Panc1 (cell line): ENCODE data around the gene LRRC39. TPM values are rescaled to one million over a fixed set of nuclear protein-coding genes. Genes with fewer than 3 reads are reported as not detected.

Source experiments
- ATAC-seq: fragments of 200-7000 bp; cut with Tn5 transposase; 2 replicates; pipeline ENCODE4 v1.9.1; 2020; ENCODE audit warnings: mild to moderate bottlenecking, moderate library complexity
- BruUV-seq: library from RNA; stranded (reverse); fragments of 400-500 nt; replicated peaks from 2 replicates; lab custom pipeline; 2021; lab: Mats Ljungman, UMichigan
- CTCF ChIA-PET: fragments of 300-600 bp; sonication (Branson Sonifier 250); formaldehyde crosslinking; loops from one replicate; lab custom pipeline; 2022; ENCODE audit warnings: antibody characterized with exemption; lab: Charles Lee
- POLR2A ChIA-PET: fragments of 300-600 bp; sonication (Branson Sonifier 250); formaldehyde crosslinking; loops from one replicate; lab custom pipeline; 2022; ENCODE audit warnings: antibody characterized with exemption; lab: Charles Lee
- DNase-seq: peaks from one replicate; pipeline ENCODE4 v3.0.0-alpha.2; 2010; ENCODE audit warnings: low read depth, low spot score
- H3K27ac ChIP-seq: 2 replicates; pipeline ENCODE4 v1.5.1; 2011; ENCODE audit warnings: mild to moderate bottlenecking, low read length, inconsistent platforms
- H3K27me3 ChIP-seq: fragments of 200-500 bp; sonication (Bioruptor generic); 2 replicates; pipeline ENCODE4 v1.6.0; 2014; ENCODE audit warnings: low read length, inconsistent platforms; ENCODE audit not compliant: control insufficient read depth, insufficient read depth
- H3K36me3 ChIP-seq: fragments of 200-500 bp; sonication (Bioruptor generic); 2 replicates; pipeline ENCODE4 v1.5.1; 2014; ENCODE audit warnings: inconsistent platforms, mild to moderate bottlenecking, low read length, moderate library complexity; ENCODE audit not compliant: control insufficient read depth, insufficient read depth
- H3K4me1 ChIP-seq: 2 replicates; pipeline ENCODE4 v1.5.1; 2011; ENCODE audit warnings: inconsistent platforms, mild to moderate bottlenecking, low read length, moderate library complexity; ENCODE audit not compliant: control insufficient read depth, insufficient read depth
- H3K4me3 ChIP-seq, 2 experiments: 2 replicates each; pipeline ENCODE4 v1.5.1; 2011 to 2012; ENCODE audit warnings: low read depth in 2 of 2, low read length in 2 of 2, mild to moderate bottlenecking in 2 of 2, inconsistent platforms in 1 of 2, moderate library complexity in 1 of 2
- H3K9me3 ChIP-seq: fragments of 200-500 bp; sonication (Bioruptor generic); 2 replicates; pipeline ENCODE4 v1.5.1; 2014; ENCODE audit warnings: low read depth, mild to moderate bottlenecking, inconsistent platforms, low read length, moderate library complexity; ENCODE audit not compliant: control insufficient read depth, insufficient read depth
- POLR2AphosphoS5 ChIP-seq: IDR thresholded peaks from 2 replicates; pipeline ENCODE4 v1.6.1; 2012; ENCODE audit warnings: mild to moderate bottlenecking, low read depth, low read length, moderate library complexity
- SIN3A ChIP-seq: IDR thresholded peaks from 2 replicates; pipeline ENCODE4 v1.6.1; 2012; ENCODE audit warnings: low read depth, mild to moderate bottlenecking, low read length, moderate library complexity, borderline replicate concordance; ENCODE audit not compliant: insufficient read depth
- TCF7L2 ChIP-seq: IDR thresholded peaks from 2 replicates; pipeline ENCODE4 v1.6.1; 2011; ENCODE audit warnings: mild to moderate bottlenecking, low read depth, low read length, inconsistent platforms
- in situ Hi-C: cut with HindIII; loops from 2 replicates; pipeline ENCODE4 v1.10.0; 2016; ENCODE audit warnings: low sequenced_read_pairs, low pct_unique_long_range_greater_than_20kb
- intact Hi-C: fragments of 100-400 bp; cut with micrococcal nuclease; formaldehyde crosslinking; loops from one replicate; pipeline ENCODE4 v1.10.0; 2022; ENCODE audit not compliant: unreplicated experiment
- total RNA-seq: library from RNA; stranded (reverse); gene quantifications from one replicate; pipeline ENCODE4 v1.2.1, GENCODE V29; 2021; ENCODE audit not compliant: unreplicated experiment
- TF ChIP-seq, protein P1 (sequence below), 2 experiments: IDR thresholded peaks; 2 replicates each; pipeline ENCODE4 v1.6.1; 2011 to 2012; ENCODE audit warnings: low read depth in 2 of 2, control low read depth in 1 of 2, low read length in 1 of 2, mild to moderate bottlenecking in 1 of 2, moderate library complexity in 1 of 2; ENCODE audit not compliant: insufficient read depth in 1 of 2
- TF ChIP-seq, protein P2 (sequence below): fragments of 450-650 bp; IDR thresholded peaks from 2 replicates; pipeline ENCODE4 v1.5.1; 2017; ENCODE audit warnings: mild to moderate bottlenecking

Gene LRRC39
- total RNA-seq, 1 experiment from 2014 or later = 0.26 TPM

DNA sequence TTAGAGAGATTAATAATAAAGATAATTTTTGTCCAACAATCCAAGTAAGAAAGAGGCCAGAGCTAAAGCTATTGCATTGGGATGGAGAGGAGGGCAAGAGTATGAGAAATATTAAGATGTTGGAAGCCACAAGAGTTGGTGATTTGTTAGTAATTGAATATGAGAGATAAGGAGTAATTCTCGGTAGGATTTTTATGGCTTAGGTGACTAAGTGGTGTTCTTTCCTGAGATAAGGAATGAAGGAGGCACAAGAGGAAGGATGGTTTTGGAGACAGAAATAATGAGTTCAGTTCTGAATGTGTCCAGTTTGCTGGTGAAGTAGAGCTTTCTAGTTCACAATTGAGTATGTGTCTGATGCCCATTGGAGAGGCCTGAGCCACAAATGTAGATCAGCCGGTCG is 35.7 kb downstream of the LRRC39 start:
- Histone ChIP-seq H3K27ac (no peak overlapping the region), H3K9me3 (no peaks in the 10 kb centered on the region), H3K36me3 (peaks cover 21% of the 10 kb centered on the region), H3K4me1 (no peaks in the 10 kb centered on the region), H3K27me3 (no peaks in the 10 kb centered on the region), H3K4me3 (no peak overlapping the region)
- intact Hi-C loops = no loop called here
- BruUV-seq = no TSS peak
- TF ChIP-seq, protein P1, sequence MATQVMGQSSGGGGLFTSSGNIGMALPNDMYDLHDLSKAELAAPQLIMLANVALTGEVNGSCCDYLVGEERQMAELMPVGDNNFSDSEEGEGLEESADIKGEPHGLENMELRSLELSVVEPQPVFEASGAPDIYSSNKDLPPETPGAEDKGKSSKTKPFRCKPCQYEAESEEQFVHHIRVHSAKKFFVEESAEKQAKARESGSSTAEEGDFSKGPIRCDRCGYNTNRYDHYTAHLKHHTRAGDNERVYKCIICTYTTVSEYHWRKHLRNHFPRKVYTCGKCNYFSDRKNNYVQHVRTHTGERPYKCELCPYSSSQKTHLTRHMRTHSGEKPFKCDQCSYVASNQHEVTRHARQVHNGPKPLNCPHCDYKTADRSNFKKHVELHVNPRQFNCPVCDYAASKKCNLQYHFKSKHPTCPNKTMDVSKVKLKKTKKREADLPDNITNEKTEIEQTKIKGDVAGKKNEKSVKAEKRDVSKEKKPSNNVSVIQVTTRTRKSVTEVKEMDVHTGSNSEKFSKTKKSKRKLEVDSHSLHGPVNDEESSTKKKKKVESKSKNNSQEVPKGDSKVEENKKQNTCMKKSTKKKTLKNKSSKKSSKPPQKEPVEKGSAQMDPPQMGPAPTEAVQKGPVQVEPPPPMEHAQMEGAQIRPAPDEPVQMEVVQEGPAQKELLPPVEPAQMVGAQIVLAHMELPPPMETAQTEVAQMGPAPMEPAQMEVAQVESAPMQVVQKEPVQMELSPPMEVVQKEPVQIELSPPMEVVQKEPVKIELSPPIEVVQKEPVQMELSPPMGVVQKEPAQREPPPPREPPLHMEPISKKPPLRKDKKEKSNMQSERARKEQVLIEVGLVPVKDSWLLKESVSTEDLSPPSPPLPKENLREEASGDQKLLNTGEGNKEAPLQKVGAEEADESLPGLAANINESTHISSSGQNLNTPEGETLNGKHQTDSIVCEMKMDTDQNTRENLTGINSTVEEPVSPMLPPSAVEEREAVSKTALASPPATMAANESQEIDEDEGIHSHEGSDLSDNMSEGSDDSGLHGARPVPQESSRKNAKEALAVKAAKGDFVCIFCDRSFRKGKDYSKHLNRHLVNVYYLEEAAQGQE (IDR thresholded peaks at IDR 0.05; ENCODE audit: insufficient read depth in 1 of 2, low read depth in 2 of 2, low read length in 1 of 2) = no peak
- DNase-seq (no peak), ATAC-seq (no peak)
- in situ Hi-C loops = no loop called here
- ChIA-PET POLR2A (interaction anchor here (0.6 kb wide), 1 partner anchor 63 kb away, joined by 8 read pairs; no protein-coding TSS in a partner anchor), CTCF (interaction anchor here (0.6 kb wide), 1 partner anchor 35 kb away, joined by 4 read pairs; no protein-coding TSS in a partner anchor)

DNA sequence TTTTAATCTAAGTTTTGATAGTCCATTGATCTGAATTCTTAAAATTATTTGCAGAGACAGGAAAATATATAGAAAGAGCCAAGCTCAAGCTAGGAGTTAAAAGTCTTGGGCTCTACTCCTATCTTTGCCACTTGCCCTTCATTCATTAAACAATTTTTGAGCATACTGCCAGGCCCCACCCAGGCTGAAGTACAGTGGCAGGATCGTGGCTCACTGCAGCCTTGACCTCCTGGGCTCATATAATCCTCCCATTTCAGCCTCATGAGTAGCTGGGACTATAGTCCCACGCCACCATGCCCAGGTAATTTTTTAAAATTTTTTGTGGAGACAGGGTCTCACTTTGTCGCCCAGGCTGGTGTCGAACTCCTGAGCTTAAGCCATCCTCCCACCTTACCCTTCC is 36.9 kb downstream of the LRRC39 start:
- intact Hi-C loops (no loop called here), in situ Hi-C loops (no loop called here)
- Histone ChIP-seq H3K27me3 (no peaks in the 10 kb centered on the region), H3K4me1 (no peaks in the 10 kb centered on the region), H3K9me3 (no peaks in the 10 kb centered on the region), H3K4me3 (no peak overlapping the region), H3K27ac (no peak overlapping the region), H3K36me3 (peaks cover 19% of the 10 kb centered on the region)
- no TSS peak for BruUV-seq
- no peak for ATAC-seq
- TF ChIP-seq, protein P2, sequence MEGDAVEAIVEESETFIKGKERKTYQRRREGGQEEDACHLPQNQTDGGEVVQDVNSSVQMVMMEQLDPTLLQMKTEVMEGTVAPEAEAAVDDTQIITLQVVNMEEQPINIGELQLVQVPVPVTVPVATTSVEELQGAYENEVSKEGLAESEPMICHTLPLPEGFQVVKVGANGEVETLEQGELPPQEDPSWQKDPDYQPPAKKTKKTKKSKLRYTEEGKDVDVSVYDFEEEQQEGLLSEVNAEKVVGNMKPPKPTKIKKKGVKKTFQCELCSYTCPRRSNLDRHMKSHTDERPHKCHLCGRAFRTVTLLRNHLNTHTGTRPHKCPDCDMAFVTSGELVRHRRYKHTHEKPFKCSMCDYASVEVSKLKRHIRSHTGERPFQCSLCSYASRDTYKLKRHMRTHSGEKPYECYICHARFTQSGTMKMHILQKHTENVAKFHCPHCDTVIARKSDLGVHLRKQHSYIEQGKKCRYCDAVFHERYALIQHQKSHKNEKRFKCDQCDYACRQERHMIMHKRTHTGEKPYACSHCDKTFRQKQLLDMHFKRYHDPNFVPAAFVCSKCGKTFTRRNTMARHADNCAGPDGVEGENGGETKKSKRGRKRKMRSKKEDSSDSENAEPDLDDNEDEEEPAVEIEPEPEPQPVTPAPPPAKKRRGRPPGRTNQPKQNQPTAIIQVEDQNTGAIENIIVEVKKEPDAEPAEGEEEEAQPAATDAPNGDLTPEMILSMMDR = no peak
- TF ChIP-seq TCF7L2 (no peak), SIN3A (no peak), POLR2AphosphoS5 (no peak)
- TF ChIP-seq, protein P1 (IDR thresholded peaks at IDR 0.05; ENCODE audit: insufficient read depth in 1 of 2, low read depth in 2 of 2, low read length in 1 of 2) = no peak
- DNase-seq = no peak
- ChIA-PET POLR2A (no interaction called here), CTCF (no interaction called here)
